HG03103 (cell line): ENCODE data around the gene DHRS7B.
A peak's percentile ranks its signal among the peaks of the same experiment; 100 is the strongest.
"Not testable (repeated sequence)": the region's sequence is repeated elsewhere in the genome, so short reads cannot be mapped to it uniquely, and the experiment has no call there.

ENCODE experiments used
- ATAC-seq: cut with Tn5 transposase; IDR thresholded peaks from one replicate; pipeline ENCODE4 v1.9.1; 2021; ENCODE audit warnings: low read depth; ENCODE audit not compliant: unreplicated experiment

The DHRS7B gene

DNA sequence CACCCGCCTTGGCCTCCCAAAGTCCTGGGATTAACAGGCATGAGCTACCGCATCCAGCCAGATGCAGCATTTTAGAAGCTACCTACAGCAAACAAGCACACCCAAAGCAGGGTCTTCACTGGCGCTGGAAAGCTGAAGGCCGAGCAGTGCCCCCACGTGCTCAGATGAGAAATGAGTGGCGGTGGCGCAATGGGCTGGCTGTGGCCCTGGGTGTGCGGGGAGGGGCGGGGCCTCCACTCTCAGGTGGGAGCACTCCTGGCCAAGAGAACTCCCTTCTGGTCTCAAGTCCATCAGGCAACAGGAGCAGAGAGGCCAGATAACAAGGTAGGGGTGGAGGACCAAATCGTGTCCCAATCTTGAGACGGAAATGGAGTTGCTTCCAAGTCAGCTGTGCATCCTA lies 75.1 kb downstream of the DHRS7B start:
- ATAC-seq, result no peak

DNA sequence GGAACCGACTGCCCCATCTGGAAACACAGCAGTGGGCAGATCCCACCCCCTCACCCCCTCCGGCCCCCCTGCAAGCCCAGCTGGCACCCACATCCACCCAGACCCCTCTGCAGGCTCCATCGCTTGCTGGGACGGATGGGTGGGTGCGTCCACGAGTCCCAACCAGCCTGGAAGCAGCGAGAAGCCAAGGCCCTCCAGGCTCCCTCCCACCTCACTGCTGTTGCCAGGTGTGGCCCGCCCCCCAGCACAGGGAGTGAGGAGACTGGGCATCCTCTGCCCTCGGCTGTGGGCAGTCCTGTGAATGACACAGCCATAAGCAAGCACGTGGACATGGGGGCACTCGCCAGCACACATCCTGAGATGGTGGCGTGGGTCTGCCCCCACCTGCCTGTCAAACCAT lies 75.7 kb downstream of the DHRS7B start:
- no peak for ATAC-seq

DNA sequence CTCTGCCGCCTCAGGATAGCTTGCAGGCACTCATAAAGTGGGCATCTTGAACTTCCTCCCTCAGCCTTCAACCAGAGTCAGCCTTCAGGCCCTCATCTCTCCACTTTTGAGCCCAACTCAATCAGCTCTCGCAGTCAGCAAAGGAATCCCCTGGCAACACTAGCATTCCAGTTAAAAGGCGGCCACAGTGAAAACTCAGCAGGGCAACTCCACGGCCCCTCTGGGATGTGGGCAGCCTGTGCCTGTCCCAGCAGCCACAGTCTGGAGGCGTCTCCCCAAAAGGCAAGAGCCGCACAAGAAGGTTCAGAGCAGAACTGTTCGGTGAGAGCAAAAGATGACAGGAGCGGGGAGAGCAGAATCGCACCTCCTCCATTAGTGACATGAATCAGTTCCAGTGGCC lies 78.2 kb downstream of the DHRS7B start:
- no peak for ATAC-seq

DNA sequence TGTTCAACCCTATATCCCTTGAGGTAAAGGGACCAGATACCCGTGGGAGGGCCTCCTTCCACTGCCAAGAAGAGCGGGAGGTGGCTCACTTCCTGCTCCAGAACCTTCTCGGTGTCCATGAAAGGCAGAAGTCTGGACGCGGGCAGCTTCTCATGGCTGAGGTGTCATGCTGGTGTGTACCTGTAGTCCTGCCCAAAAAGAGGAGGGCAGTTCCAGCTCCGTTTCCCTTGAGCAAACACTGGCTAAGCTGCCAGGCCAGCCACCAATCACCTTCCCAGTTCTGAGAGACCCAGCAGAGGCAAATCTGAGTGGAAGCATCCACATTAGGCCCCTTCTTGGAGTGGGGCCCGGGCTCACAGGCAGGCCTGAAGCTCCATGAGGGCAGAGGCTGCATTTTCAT lies 81.6 kb downstream of the DHRS7B start:
- no peak for ATAC-seq

DNA sequence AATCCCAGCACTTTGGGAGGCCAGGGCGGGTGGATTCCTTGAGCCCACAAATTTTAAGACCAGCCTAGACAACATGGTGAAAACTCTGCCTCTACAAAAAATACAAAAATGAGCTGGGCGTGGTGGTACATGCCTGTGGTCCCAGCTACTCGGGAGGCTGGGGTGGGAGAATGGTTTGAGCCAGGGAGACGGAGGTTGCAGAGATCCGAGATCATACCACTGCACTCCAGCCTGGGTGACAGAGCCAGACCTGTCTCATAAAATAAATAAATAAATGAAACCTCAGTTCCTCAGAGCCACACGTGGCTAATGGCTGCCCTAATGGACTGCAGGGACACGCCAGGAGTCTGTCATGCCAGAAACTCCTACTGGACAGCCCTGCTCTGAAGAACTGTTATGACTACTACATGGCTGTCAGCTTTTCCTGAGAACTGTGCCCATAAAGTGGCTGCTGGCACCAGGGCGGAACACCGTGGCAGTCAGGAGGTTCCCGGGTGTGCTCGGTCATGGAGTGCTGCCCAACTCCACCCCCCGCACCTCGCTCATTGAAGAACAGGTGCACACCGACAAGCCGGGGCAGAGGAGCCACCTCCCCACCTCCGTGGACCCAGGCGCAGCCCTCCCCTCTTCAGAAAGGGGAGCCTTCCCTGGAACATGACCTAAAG lies 82.9 kb downstream of the DHRS7B start:
- no peak for ATAC-seq

DNA sequence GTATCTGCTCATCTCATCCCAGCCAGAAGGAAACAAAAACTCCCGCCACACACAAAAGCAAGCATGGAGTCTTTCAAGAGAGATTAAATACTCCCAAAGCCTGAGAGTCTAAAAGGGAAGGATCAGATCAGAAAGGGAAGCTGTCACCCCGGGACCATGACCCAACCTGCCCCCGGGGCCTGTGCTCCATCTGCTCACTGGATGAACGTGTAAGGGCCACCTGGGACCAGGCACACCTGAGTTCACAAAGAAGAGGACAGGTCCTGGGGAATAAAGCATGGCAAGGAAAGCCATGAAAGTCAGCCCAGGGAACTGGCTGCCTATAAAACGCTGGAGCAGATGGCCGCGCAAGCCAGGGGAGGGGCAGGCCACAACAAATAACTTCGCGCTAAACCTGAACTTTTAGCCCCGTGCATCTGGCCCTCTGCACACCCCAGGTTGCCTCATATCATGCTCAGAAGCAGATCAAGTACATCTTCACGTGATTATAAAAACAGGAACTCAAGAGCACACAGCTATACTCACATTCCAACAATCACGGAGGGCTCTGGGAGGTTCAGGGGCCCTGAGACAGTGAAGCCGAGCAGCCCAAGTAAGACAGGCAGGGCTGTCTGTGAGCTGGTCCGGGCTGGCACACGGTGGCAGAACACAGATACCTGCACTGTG lies 83.8 kb downstream of the DHRS7B start:
- ATAC-seq, result no peak

DNA sequence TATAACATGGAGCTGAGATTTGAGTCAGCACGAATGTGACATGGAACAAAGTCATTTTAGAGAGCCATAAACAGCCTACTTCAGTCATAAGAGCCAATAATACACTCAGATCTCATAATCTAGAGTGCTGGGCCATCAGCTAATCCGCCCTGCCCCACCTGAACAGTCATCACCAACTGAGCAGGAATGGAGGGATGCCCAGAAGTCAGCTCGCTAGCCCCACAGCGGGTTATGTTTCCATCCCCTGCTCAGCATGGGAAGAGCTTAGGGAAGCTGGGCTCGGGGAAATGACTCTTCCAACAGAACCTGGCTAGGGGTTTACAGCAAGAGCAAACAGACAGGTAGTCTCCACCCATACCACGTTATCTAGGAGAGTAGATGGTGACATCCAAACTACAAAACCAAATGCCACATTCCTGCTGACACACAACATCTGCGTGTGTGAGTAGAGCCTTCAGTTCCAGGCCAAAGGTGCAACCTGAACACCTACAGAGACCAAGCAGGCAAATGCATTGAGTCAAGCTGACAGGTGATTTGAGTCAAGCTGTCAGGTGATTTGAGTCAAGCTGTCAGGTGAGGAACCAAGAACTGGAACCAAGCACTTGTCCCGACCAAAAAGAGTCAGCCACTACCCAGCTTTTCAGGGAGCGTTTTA lies 85.2 kb downstream of the DHRS7B start:
- no peak for ATAC-seq

DNA sequence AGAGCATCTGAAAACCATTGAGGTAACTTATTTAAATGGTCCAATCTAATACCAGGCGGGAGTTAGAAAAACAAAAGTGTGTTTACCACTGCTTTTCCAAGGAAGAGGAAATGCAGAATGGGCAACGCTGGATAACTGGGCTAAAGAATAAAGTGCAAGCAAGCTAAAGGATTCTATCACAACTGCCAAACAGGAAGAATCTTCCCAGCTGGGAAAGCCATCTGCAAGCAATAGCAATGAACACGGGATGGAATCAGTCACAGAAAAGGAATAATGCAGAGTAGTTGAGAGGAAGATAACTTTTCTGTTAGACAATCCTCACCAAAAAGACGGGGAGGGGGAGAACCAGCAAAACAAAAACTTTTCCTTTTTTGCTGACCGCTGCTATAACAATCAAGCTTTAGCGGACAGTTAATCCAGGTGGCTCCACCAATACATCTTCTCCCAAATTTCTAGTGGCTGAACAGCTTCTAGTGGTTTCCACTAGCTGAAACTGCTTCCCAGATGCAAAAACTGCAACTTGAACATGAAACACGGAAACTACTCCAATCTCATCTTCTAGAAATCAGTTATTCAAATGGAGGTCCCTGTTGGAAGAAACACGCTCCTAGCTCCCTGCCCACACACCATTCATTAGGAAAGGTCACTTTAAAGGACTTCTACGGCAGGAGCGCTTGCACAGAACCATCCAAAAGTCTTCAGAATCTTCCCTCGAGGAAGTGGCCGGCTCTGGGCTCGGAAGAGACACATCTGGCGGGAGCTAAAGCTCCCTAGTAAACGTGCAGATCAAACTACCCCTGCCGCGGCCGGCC lies 86.3 kb downstream of the DHRS7B start:
- no peak for ATAC-seq

DNA sequence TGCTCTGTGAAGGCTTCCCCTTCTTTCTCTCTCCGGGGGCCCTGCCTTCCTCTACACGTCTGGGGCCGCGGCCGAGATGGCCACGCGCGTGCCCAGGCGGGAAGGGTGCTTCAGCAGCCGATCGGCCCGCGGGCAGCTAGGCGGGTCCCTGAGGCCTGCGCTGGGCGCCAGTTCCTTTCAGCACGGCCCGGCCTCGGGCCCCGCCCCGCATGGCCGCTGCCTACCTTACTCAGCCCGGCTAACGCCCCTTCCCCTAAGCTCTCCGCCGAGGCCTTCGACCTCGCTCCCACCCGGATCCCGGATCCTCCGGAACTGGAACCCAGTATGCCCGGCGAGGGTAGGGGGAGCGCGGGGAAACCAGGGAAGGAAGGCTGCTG lies 86.9 kb downstream of the DHRS7B start:
- ATAC-seq, result peak; percentile 7

DNA sequence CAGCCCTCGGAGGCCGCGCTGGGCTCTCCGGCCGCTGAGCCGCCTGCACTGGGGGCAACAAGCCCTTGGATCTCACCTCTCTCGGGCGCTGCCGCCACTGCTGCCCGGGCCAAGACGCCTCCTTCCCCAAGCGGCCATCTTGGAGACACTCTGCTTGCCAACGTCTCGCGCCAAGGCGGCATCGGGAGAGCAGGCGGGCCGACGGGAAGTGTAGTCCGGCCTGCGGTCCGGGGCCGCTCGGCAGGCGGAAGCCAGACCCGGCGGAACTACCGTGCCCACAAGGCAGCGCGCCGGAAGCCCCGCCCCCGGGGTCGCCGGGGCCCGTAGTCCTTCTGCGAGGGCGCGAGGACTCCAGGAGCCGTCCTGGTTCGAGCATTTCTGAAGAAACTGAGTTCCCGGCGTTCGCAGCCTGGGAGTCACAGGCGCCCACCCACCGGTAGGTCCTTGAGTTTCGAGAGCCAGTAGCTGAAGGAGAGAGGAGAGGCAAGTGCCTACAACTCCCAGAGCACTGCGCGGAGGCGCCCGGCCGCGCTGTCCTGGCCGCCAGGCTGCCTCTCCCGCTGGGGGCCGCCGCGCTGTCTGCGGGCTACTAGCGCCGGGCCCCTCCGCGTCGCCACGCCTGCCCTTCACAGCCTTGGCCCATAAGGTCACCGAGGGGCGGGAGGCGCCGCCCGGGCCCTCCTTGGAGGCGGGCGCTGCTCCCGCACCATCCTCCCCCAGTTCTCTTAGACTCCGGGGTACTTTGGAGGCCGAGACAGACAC lies 87.4 kb downstream of the DHRS7B start, which contains the start of gene TMEM11:
TMEM11 (minus strand) TSS at position 147 of the 762 bp plus-strand sequence; CDS start at position 138, 9 bp downstream.
- peak; percentile 76 for ATAC-seq

DNA sequence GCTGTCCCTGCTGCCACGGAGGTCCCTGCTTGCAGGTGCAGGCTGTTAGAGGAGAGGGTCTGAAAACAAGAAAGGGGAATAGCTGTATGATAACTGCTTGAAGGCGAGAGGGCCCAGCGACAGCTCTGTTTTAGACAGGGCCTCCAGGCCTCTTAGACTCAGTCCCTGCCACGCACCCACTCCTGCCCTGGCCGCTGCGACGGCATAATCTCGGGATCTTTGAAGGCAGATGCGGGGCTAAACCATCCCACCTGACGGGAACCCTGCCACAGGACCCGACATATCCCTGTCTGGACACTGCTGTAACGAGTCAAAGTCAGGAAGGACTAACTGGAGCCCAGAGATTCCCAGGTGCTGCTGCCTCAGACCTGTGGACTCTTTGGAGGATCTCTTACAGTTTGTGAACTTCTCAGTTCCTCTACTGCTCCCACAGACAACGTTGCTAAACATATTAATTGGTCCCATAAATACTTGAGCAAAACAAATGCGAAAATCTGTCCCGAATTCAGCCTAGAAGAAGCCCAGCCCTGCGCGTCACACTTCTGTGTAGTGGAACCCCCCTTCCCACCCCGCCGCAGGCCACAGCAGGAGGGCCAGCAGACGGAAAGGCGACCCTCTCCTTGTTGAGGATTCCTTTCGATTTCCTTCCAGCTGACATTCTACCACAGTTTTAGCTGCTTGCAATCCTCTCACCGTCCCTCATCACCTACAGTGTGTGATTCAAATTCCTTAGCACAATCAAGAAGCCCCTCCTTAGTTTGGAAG lies 88.2 kb downstream of the DHRS7B start:
- peak; percentile 4 for ATAC-seq

DNA sequence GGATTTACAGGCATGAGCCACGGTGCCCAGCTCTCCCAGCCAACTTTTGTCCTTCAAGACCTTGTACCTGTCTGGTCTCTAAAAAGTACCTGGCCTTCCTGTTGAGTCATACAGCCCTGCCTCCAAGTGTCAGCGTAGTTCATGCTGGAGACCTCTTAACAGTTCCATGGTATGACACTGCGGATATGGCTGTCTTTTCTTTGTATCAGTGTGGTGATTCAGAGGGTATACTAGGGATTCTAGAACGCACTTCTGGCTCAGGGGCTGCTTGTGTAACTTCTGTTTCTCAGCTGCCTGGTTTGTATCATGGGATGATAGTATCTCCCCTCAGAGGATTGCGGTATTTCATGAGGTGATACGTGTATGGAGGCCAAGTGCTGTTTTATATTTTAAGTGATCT lies 89.2 kb downstream of the DHRS7B start:
- no peak for ATAC-seq

DNA sequence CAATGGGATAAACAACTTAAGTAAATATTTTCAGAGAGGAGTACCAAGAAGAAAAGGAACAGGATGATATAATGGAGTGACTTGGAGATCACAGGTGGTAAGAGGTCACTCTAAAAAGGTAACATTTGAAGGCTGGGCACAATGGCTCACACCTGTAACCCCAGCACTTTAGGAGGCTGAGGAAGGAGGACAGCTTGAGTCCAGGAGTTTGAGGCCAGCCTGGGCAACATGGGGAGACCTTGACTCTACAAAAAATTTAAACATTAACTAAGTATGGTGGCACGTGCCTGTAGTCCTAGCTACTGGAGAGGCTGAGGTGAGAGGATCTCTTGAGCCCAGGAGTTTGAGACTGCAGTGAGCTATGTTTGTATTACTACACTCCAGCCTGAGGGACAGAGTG lies 90.6 kb downstream of the DHRS7B start:
- ATAC-seq, result no peak

DNA sequence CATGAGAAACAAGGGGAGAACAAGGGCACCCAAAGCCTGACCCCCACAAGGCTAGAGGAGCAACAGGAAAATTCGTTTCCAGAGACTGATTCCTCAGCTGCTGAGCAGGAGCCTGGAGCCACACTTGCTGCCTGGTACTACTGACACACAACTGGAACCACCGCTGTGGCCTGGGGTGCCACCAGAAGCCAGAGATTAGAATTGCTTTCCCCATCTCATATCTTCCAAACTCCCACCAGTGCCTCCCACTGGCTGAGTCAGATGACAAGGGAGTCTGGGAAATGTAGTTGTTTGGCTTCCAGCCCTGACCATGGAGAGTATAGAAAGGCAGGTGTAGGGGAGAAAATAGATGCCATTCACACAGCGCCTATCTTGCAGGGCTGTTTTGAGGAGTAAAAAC lies 91.3 kb downstream of the DHRS7B start:
- ATAC-seq, result no peak

DNA sequence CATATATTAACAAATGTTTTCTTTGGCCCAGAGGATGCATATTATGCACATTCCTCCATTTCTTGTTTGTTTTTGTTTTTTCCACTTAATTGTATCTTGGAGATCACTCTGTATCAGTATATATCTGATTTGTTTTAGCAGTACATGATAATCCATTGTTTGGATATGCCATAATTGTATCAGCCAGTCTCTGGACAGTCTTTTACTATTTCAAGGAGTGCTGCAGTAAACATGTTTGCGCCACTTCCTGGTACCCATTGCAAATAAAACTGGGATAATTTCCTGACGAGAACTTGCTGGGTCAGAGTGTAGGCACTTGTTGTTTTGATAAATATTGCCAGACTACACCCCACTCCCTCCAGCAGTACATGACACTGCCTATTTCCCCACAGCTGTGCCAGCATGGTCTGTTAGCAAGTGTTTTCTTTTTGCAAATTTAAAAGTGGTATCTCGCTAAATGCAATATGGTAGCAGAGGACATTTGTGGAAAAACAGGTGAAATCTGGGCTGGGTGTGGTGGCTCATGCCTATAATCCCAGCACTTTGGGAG lies 92.1 kb downstream of the DHRS7B start:
- no peak for ATAC-seq

DNA sequence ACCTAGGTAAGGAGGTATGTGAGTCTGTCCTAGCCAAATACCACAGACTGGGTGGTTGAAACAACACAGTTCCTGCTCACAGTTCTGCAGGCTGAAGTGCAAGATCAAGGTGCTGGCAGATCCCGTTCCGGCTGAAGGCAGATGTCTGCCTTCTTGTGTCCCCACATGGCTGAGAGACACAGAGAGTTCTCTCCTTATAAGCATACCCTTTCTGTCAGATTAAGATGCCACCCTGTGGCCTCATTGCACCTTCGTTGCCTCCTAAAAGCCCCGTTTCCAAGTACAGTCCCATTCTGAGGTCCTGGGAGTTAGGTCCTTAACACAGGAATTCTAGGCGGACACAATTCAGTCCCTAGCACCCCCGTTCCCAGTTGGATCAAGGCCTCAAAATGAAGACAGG lies 96.3 kb downstream of the DHRS7B start:
- no peak for ATAC-seq

DNA sequence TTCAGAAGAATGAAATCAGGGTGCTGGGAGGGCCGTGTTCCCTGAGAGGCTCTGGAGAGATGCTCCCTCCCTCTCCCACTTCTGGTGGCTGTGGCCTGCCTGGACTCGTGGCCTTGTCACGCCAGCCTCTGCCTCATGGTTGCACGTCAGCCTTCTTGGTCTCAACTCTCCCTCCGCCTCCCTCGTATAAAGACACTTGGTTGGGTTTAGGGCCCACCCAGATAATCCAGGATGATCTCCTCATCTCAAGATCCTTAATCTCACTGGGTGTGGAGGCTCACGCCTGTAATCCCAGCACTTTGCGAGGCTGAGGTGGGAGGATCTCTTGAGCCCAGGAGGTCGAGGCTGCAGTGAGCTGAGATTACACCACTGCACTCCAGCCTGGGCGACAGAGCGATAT lies 100.5 kb downstream of the DHRS7B start:
- ATAC-seq, result not testable (repeated sequence)

DNA sequence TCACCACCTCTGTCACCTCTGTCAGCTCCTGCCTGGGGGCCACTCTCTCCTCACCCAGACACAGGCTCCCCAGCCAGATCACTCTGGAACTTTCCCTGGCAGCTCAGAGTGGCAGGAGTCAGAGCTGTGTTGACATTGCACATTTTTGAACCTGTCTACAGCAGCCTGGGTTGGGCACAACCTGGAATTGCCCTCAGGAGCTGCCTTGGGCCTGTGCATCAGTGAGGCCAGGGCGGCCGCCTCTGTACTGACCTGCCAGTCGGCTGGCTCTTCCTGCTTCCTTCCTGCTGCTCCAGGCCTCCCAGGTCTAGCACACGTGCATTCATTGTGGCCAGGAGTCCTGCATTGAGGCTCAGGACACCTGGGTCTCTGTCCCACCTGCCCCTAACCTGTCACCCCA lies 101.3 kb downstream of the DHRS7B start:
- no peak for ATAC-seq

DNA sequence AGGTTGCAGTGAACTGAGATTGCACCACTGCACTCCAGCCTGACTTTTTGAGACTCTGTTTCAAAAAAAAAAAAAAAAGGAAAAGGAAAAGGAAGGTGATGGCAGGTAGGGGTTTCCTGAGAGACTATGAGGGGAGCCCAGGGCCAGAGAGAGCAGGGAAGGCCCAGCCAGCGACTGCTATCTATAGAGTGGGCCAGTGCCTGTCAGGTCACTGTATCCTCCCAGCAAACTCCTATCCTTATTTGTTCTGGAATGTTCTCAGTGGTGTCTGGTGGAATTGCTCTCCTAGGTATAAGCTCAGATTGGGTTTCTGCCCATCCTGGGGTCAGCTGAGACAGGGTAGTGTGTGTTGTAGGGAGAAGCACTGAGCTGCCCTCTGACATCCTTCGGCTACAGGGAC lies 102.1 kb downstream of the DHRS7B start:
- no peak for ATAC-seq
